Stimulated activated CD8-positive, alpha-beta memory T cell treated with anti-CD3 and anti-CD28 coated beads, Interleukin-4, amount 100 ng/mL, for 24 hours (primary cell): ENCODE measurements around the gene SLC6A7.

Experiments used
- DNase-seq: peaks from one replicate; pipeline ENCODE4 v3.0.0-alpha.2; 2020; ENCODE audit warnings: low read depth

SLC6A7 gene

GRCh38 chr5:150195736-150196485 lies 6.0 kb downstream of the SLC6A7 start:
- DNase-seq = no peak

GRCh38 chr5:150196514-150196913 lies 6.7 kb downstream of the SLC6A7 start:
- DNase-seq = no peak

GRCh38 chr5:150196986-150197385 lies 7.1 kb downstream of the SLC6A7 start:
- DNase-seq = no peak

DNA sequence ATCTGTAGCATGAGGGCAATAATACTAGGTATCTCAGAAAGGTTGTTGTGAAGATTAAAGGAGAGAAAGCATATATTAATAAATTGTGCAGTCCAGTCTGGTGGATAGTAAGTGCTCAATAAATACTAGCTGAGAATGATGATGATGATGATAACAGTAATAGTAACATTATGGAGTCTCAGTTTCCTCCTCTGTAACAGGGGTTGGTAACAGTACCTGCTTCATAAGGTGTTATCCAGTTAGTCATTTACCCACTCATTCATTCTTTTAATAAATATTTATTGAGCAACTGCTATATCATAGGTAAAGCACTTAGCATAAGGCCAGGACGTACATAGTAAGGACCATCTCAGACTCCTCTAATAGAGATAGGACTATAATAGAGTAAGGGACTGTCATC lies 7.6 kb downstream of the SLC6A7 start:
- no peak for DNase-seq

- DNase-seq = no peak
These were observed 12.6 kb downstream of the SLC6A7 start for GRCh38 chr5:150202501-150202900.

DNA sequence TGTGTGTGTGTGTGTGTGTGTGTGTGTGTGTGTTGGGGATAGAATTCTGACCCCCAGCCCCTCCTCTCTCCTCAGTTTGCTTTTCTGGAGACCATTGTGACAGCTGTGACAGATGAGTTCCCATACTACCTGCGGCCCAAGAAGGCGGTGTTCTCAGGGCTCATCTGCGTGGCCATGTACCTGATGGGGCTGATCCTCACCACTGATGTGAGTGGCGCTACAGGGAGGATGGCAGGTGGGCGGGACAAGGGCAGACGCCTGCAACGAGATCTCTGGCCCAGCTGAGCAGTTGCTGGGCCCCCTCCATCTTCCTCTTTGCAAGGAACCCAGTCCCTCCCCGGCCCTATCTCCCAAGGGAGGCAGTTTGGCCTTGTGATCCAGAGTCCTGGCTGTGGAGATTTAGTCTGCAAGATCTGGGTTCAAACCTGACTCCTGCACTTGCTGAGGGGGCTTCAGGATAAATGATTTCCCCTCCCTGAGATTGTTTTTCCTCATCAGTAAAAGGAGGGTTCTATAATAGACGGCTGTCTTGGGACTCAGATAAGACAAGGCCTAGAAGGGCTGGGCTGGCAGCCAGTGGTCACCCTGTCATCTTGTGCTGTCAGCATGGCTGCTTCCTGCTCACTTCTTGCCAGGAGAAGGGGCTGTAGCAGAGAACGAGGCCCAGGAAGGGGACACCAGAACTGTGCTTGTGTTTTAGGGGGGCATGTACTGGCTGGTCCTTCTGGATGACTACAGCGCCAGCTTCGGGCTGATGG lies 14.1 kb downstream of the SLC6A7 start:
- no peak for DNase-seq

- no peak for DNase-seq
These were observed 14.7 kb downstream of the SLC6A7 start for GRCh38 chr5:150204590-150204960.

- DNase-seq = no peak
These were observed 16.4 kb downstream of the SLC6A7 start for GRCh38 chr5:150206098-150206778.

DNA sequence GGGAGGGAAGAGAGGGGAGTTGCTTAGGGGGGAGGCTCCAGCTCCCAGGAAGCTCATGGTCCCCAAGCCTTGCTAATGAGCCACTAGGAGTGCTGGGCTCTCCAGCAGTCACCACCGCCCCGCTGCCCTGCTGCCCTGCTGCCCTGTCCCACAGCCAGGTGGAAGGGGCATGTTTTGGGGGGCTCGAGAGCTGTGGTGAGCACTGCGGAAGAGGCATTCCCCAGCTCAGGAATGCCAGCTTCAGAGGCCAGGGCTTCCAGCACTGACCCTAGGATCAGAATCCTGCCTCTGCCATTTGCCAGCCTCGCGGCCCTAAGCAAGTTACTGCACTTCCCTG lies 16.9 kb downstream of the SLC6A7 start:
- no peak for DNase-seq

DNA sequence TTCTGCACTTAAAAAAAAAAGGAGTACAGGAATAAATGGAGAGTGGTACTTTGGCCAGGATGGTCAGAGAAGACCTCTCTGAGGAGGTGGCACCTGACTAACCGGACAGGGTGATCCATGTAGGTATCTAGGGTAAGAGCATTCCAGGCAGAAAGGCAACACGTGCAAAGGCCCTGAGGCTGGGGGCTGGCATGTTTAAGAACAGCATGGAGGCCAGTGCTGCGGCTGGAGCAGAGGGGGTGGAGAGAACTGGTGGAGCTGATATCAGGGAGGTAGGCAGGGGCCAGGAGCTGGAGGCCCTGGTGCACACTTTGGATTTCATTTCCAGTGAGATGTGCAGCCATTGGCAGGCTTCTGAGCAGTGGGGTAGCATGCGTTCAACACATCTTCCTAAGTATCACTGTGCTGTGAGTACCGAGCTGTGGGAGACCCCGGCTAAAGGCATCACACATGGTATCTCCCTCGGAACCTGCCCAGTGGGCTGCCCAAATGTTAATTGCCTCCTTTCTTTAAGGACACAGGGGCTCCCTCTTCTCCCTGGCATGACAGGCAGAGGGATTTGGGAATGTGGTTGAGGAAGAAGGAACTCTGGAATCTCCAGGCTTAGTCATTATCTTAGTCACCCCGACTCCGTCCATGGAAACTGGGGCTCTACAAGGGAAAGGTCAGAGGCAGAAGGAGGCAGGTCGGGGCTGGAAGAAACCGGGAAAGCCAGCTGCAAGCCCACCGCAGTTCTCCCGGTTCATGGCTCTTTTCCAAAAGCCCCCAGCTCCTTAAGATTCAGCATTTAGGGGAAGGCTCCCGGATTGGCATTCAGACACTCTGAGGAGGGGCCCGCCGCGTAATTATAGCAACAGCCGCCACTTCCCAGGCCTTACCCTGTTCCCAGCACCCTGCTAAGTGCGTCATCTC lies 18.6 kb downstream of the SLC6A7 start:
- no peak for DNase-seq

DNA sequence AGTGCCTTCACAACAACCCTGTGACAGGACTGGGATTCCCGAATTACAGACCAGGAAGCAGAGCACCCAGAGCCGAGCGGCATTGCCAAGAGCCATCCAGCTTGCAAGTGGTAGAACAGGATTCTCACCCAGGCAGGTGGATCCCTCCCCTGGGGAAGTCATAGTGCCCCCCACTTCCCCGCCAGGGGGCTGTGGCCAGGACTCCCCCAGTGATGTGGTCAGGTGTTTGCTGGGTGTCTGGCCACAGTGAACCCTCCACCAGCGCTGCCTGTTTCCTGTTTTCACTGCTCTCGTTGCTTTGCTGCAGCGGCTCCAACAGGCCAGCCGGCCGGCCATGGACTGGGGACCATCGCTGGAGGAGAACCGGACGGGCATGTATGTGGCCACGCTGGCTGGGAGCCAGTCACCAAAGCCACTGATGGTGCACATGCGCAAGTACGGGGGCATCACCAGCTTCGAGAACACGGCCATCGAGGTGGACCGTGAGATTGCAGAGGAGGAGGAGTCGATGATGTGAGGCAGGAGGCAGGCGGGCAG lies 19.3 kb downstream of the SLC6A7 start:
- DNase-seq = peak; percentile 12

DNA sequence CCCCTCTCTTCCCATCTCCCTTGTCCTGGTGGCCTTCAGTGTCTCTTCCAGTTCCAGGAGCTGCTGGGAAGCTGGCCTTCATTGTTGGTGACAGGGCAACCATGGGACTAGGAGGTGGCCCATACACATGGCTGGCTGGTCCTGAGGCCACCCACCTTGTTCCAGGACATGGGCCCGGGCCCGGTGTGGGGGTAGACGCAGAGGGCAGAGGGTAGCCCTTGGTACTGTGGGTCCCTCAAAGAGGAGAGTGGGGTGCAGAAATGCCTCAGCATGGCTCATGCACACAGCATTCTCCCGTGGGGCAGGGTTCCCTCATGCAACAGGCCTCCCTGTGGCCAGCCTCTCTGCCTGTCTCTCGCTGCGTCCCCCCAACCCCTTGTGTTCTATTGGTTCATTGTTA lies 20.8 kb downstream of the SLC6A7 start:
- DNase-seq = no peak

DNA sequence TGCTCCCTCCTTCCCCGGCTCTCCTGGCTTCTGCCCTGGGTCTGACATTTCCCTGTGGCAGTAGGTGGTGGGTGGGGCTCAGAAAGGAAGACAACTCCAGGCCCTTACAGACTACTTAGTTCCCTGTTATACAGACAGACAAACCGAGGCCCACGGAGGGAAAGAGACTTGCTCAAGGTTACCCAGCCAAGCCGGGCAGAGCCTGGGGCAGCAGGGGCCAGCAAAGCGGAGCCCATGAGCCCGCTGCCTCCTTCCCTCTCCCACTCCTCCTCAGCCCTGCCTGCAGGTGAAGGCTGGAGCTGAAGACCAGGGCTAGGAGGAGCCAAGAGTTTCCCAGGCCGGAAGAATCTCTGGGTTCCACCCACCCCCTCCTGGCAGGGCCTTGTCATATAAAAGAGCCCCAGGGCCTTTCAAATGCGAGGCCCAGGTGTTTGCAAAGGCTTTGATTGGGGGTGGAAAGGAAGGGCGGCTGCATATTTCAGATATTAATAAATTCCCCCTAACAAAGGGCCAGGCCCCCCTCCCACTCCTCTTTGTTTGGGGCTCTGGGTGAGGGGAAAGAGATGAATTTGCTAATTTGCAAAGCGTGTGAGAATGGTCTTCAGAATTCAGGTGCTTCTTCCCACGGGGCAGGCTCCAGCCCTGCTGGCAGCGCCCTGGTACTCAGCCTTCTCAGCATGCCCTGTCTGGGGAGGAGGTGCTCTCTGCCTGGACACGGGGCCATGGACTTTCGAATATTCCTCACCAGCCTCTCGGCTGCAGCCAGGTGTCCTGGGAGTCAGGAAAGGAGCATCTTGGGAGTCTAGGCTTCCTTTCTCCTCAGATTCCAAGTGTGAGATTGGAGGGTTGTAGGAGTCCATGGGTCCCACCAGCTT lies 21.5 kb downstream of the SLC6A7 start:
- no peak for DNase-seq

DNA sequence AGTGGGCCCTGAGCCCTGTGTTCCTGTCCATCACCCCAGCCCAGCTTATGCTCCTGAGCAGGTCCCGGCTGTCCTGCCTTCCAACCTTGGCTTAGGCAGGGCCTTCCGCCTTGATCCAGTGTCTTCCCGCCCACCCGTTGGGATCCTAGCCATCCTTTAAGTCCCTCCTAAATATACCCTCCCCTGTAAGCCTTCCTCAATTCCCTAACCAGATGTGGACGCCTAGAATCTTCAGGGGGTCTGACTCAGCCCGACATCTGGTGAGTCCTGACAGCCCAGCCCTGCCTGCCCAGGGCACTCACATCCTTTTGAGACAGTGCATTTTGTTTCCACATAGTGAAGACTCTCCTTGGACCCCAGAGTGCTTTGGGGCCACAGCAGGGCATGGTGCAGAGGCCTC lies 23.7 kb downstream of the SLC6A7 start:
- DNase-seq = no peak

DNA sequence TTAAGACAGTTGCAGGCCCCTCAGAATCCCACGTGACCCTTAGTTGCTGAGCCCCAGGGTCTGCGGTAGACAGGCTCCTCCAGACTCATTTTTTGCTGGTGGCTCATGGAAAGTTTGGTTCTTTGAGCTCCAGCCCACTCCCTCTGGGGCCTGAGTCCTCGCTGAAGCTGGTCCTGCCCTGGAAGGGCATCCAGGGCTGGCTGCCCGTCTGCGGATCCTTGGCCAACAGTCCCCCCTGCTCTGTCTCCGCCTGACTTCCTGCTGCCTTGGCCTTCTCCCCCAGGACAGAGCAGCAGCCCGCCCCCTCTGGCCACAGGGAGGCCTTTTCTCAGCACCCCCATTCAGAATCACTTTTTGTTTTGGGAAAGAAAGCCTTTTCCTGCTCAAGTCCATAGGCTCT lies 24.4 kb downstream of the SLC6A7 start:
- no peak for DNase-seq

- DNase-seq = no peak
These were observed 26.4 kb downstream of the SLC6A7 start for GRCh38 chr5:150215979-150216944.

DNA sequence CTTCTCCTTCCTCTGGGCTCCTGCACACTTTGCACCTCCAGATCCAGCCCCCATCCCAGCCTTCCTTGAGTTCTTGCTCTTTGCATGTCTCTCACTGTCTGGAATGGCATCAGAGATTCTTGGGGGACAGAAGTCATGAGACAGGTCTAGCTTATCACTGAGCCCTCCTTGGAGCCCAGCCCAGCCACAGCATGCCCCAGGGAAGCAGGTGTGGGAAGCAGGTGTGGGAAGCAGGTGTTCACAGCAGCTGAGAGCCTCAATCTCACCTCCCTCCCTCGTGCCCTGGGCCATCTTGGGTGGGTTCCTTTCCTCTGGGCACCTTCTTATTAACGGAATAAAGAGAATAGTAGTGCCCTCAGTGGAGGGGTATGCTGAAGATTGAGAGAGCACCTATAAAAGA lies 27.2 kb downstream of the SLC6A7 start:
- DNase-seq = no peak

DNA sequence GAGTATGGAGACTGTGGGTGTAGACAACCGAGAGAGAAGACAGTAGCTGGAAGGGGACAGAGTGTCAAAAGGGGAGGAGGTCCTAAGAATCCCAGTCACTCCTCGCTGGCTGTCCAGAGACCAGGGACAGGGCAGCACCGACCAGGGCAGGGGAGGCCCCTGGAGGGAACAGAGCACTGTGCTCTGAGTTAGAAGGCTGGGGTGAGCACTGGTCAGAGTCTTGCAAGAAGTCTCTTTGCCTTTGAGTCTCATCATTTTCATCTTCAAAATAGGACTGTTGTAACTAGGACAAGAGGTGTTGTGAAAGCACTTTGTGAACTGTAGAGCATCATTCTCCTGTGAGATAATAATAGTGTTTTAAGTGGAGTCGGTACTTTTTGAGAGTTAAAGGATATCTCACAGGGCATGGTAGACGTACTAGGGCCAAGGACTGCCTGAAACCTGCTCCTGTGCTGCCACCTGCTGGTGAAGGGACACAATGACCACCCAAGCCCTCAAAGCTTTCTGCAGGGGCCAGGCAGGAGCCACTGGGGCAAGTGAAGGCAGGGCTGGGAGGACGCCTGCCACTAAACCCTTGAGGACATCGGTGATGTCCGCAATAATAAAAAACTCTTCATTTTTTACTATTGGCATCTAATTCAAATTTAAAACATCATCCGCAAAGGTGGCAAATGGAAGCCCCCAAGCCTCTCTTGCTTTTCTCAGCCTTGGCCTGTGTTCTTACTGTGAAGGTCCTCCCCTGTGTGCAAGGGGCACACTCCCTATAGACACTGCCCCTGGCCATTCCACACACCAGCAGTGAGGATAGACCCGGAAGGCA lies 28.2 kb downstream of the SLC6A7 start:
- peak; percentile 72 for DNase-seq

GRCh38 chr5:150218693-150219035 lies 28.8 kb downstream of the SLC6A7 start:
- DNase-seq = no peak
